Nucleus accumbens (tissue), 56 donors: Measurements from ENCODE around the gene EFCAB11.
"Not testable (repeated sequence)": the region's sequence is repeated elsewhere in the genome, so short reads cannot be mapped to it uniquely, and the experiment has no call there.

Source experiments
- DNase-seq, 56 donors: peaks; one replicate each; lab custom pipeline; 2025; lab: John Stamatoyannopoulos, UW

EFCAB11 gene

GRCh38 chr14:89912667-89913211, 41.8 kb downstream of the EFCAB11 start:
- DNase-seq = peak in 23 of 56 donors; percentile 9 to 64 (median 27)

- DNase-seq = no peak
Measured at GRCh38 chr14:89912221-89912620, 42.3 kb downstream of the EFCAB11 start.

GRCh38 chr14:89911010-89911919, 43.3 kb downstream of the EFCAB11 start:
- DNase-seq = peak in 45 of 56 donors; percentile 9 to 77 (median 52)

- DNase-seq = no peak
Measured at GRCh38 chr14:89910691-89911009, 43.9 kb downstream of the EFCAB11 start.

- DNase-seq = no peak
Measured at GRCh38 chr14:89909586-89909985, 44.9 kb downstream of the EFCAB11 start.

- no peak for DNase-seq
Measured at GRCh38 chr14:89908712-89909450, 45.6 kb downstream of the EFCAB11 start.

GRCh38 chr14:89907655-89908054, 46.9 kb downstream of the EFCAB11 start:
- DNase-seq = no peak

GRCh38 chr14:89906000-89906399, 48.5 kb downstream of the EFCAB11 start:
- DNase-seq = no peak

- DNase-seq = no peak
Measured at GRCh38 chr14:89903340-89903952, 51.1 kb downstream of the EFCAB11 start.

GRCh38 chr14:89902881-89903280, 51.6 kb downstream of the EFCAB11 start:
- no peak for DNase-seq

- no peak for DNase-seq
Measured at GRCh38 chr14:89900802-89901201, 53.7 kb downstream of the EFCAB11 start.

GRCh38 chr14:89899917-89900663, 54.4 kb downstream of the EFCAB11 start:
- DNase-seq = no peak

- no peak for DNase-seq
Measured at GRCh38 chr14:89899291-89899690, 55.2 kb downstream of the EFCAB11 start.

- DNase-seq = not testable (repeated sequence)
Measured at GRCh38 chr14:89893388-89893787, 61.1 kb downstream of the EFCAB11 start.

GRCh38 chr14:89892953-89893352, 61.6 kb downstream of the EFCAB11 start:
- no peak for DNase-seq

- not testable (repeated sequence) for DNase-seq
Measured at GRCh38 chr14:89891721-89892120, 62.8 kb downstream of the EFCAB11 start.

- no peak for DNase-seq
Measured at GRCh38 chr14:89891055-89891454, 63.5 kb downstream of the EFCAB11 start.

GRCh38 chr14:89890589-89890988, 63.9 kb downstream of the EFCAB11 start:
- no peak for DNase-seq

- DNase-seq = peak in 1 of 56 donors; percentile 15
Measured at GRCh38 chr14:89889626-89890025, 64.9 kb downstream of the EFCAB11 start.

- no peak for DNase-seq
Measured at GRCh38 chr14:89884761-89885160, 69.8 kb downstream of the EFCAB11 start.
